Measurements from ENCODE around the gene KIAA0232.

Gene KIAA0232

DNA sequence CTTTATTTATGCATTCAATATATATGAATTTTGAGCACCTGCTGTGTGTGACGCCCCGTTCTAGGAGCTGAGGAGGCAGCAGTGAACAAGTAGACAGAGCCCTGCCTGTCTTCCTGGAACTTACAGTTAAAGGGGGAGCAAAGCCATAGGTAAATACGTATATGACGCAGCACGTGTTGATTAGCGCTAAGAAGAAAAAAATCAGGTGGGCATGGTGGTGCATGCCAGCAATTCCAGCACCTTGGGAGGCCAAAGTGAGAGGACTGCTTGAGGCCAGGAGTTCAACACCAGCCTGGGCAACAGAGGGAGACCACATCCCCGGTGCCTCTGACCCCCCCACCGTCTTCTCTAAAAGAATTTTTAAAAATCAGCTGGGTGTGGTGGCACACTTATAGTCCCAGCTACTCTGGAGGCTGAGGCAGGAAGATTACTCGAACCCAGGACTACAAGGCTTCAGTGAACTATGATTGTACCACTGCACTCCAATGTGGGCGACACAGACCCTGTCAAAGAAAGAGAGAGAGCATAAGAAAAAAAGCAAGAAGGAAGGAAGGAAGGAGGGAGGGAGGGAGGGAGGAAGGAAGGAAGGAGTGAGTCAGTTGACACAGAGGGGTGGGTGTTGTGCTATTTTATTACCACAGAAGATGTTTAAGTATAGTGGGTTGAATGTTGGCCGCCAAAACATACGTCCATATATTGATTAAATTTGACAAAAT lies 5.4 kb upstream of the KIAA0232 start:
- H3K4me3 ChIP-seq (ENCODE audit: low read depth in 1 of 2, low read length in 2 of 2) = no peak overlapping the region
- DNase-seq (no peak), ATAC-seq (ENCODE audit: insufficient read depth, low read depth) (no peak)
- peaks cover 7% of the 10 kb centered on the region for H3K4me1 ChIP-seq (ENCODE audit: insufficient read depth, low read length)
- H3K9me3 ChIP-seq (ENCODE audit: insufficient read depth, low read length, severe bottlenecking) = no peaks in the 10 kb centered on the region
- peaks cover 5% of the 10 kb centered on the region for H3K27me3 ChIP-seq (ENCODE audit: insufficient read depth, low read length, poor library complexity)
- no peak overlapping the region for H2AFZ ChIP-seq (ENCODE audit: low read depth, low read length)
- no peaks in the 10 kb centered on the region for H4K20me1 ChIP-seq (ENCODE audit: insufficient read depth, low read length)
- H3K27ac ChIP-seq (ENCODE audit: low read length) = no peak overlapping the region
- no peak for TF ChIP-seq CTCF (IDR thresholded peaks at IDR 0.05; ENCODE audit: borderline replicate concordance, extremely low read depth, low read length, poor library complexity, severe bottlenecking)
- no peak for TF ChIP-seq EZH2 (IDR thresholded peaks at IDR 0.05; ENCODE audit: borderline replicate concordance, low read depth, low read length, severe bottlenecking)
- no peak overlapping the region for H3K4me2 ChIP-seq (ENCODE audit: insufficient read depth, low read length)
- H3K36me3 ChIP-seq (ENCODE audit: insufficient read depth, low read length) = no peaks in the 10 kb centered on the region
- no peak overlapping the region for H3K9ac ChIP-seq (ENCODE audit: low read depth, low read length)
- no peaks in the 10 kb centered on the region for H3K79me2 ChIP-seq (ENCODE audit: insufficient read depth, low read length)

- no peaks in the 10 kb centered on the region for H3K36me3 ChIP-seq (ENCODE audit: insufficient read depth, low read length)
- H3K9me3 ChIP-seq (ENCODE audit: insufficient read depth, low read length, severe bottlenecking) = no peaks in the 10 kb centered on the region
- no peak overlapping the region for H3K9ac ChIP-seq (ENCODE audit: low read depth, low read length)
- no peaks in the 10 kb centered on the region for H4K20me1 ChIP-seq (ENCODE audit: insufficient read depth, low read length)
- no peak overlapping the region for H3K27ac ChIP-seq (ENCODE audit: low read length)
- TF ChIP-seq EZH2 (IDR thresholded peaks at IDR 0.05; ENCODE audit: borderline replicate concordance, low read depth, low read length, severe bottlenecking) (no peak), CTCF (IDR thresholded peaks at IDR 0.05; ENCODE audit: borderline replicate concordance, extremely low read depth, low read length, poor library complexity, severe bottlenecking) (no peak)
- H3K4me1 ChIP-seq (ENCODE audit: insufficient read depth, low read length) = peaks cover 9% of the 10 kb centered on the region
- peaks cover 5% of the 10 kb centered on the region for H3K27me3 ChIP-seq (ENCODE audit: insufficient read depth, low read length, poor library complexity)
- no peak overlapping the region for H3K4me2 ChIP-seq (ENCODE audit: insufficient read depth, low read length)
- no peaks in the 10 kb centered on the region for H3K79me2 ChIP-seq (ENCODE audit: insufficient read depth, low read length)
- no peak overlapping the region for H2AFZ ChIP-seq (ENCODE audit: low read depth, low read length)
- ATAC-seq (ENCODE audit: insufficient read depth, low read depth) = no peak
- no peak overlapping the region for H3K4me3 ChIP-seq (ENCODE audit: low read depth in 1 of 2, low read length in 2 of 2)
- no peak for DNase-seq
These were observed 4.8 kb upstream of the KIAA0232 start for GRCh38 chr4:6777636-6778281.

DNA sequence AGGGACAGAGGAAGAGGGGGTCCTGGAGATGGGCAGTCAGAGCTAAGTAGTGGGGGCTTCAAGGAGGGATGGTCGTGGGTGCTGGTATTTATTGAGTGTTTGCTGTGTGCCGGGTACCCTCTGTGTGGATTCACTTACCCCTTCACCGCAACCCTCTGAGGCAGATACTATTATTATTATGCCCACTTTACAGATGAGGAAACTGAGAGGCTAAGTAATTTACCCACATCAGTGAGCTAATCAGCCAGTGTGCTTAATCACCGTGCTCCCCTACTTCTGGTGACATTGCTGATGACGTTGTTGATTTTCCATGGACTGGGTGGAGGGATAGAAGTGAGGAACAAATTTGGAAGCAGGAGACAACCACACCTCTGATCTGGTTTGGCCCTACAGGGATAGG lies 4.1 kb upstream of the KIAA0232 start:
- Histone ChIP-seq H3K9ac (ENCODE audit: low read depth, low read length) (no peak overlapping the region), H3K27ac (ENCODE audit: low read length) (no peak overlapping the region), H3K27me3 (ENCODE audit: insufficient read depth, low read length, poor library complexity) (peaks cover 5% of the 10 kb centered on the region), H3K4me2 (ENCODE audit: insufficient read depth, low read length) (no peak overlapping the region), H3K4me1 (ENCODE audit: insufficient read depth, low read length) (peaks cover 9% of the 10 kb centered on the region), H4K20me1 (ENCODE audit: insufficient read depth, low read length) (no peaks in the 10 kb centered on the region), H2AFZ (ENCODE audit: low read depth, low read length) (no peak overlapping the region), H3K79me2 (ENCODE audit: insufficient read depth, low read length) (peaks cover 7% of the 10 kb centered on the region), H3K36me3 (ENCODE audit: insufficient read depth, low read length) (no peaks in the 10 kb centered on the region; the same call in 1 of the 2 replicates), H3K4me3 (ENCODE audit: low read depth in 1 of 2, low read length in 2 of 2) (no peak overlapping the region), H3K9me3 (ENCODE audit: insufficient read depth, low read length, severe bottlenecking) (no peaks in the 10 kb centered on the region)
- TF ChIP-seq CTCF (IDR thresholded peaks at IDR 0.05; ENCODE audit: borderline replicate concordance, extremely low read depth, low read length, poor library complexity, severe bottlenecking) = no peak
- no peak for TF ChIP-seq EZH2 (IDR thresholded peaks at IDR 0.05; ENCODE audit: borderline replicate concordance, low read depth, low read length, severe bottlenecking)
- no peak for ATAC-seq (ENCODE audit: insufficient read depth, low read depth)
- no peak for DNase-seq
